Suprapubic skin (tissue), 4 donors: ENCODE data around the gene MYH8. TPM values are rescaled to one million over a fixed set of nuclear protein-coding genes. Genes with fewer than 3 reads are reported as not detected.

Experiments
- DNase-seq, 2 donors: peaks; one replicate each; pipeline ENCODE4 v3.0.0-alpha.2; 2019; ENCODE audit warnings: low spot score in 2 of 2
- H3K27ac ChIP-seq: fragments of 200-600 bp; sonication (generic); one replicate; pipeline ENCODE4 v1.5.1; 2019
- H3K27me3 ChIP-seq: fragments of 200-600 bp; sonication (generic); one replicate; pipeline ENCODE4 v1.5.1; 2019
- H3K36me3 ChIP-seq: fragments of 200-600 bp; sonication (generic); one replicate; pipeline ENCODE4 v1.5.1; 2019
- H3K4me1 ChIP-seq: fragments of 200-600 bp; sonication (generic); one replicate; pipeline ENCODE4 v1.5.1; 2019
- H3K4me3 ChIP-seq: fragments of 200-600 bp; sonication (generic); one replicate; pipeline ENCODE4 v1.5.1; 2019; ENCODE audit warnings: mild to moderate bottlenecking
- H3K9me3 ChIP-seq: fragments of 200-600 bp; sonication (generic); one replicate; pipeline ENCODE4 v1.5.1; 2019
- EP300 ChIP-seq: sonication (generic); formaldehyde crosslinking; IDR thresholded peaks from one replicate; pipeline ENCODE4 v1.6.1; 2017; ENCODE audit warnings: antibody characterized with exemption
- POLR2A ChIP-seq, 2 donors: fragments of 450-650 bp; IDR thresholded peaks; one replicate each; pipeline ENCODE4 v1.6.1; 2017; ENCODE audit warnings: antibody characterized with exemption in 2 of 2, mild to moderate bottlenecking in 2 of 2, moderate library complexity in 2 of 2
- POLR2AphosphoS5 ChIP-seq, 3 donors: sonication (generic); formaldehyde crosslinking; IDR thresholded peaks; one replicate each; pipeline ENCODE4 v1.6.1; 2017; ENCODE audit warnings: antibody characterized with exemption in 3 of 3
- WGBS: methylation state at CpG from one replicate; pipeline ENCODE4 v1.1.5; 2018; 5-methylcytosine and 5-hydroxymethylcytosine counted together
- total RNA-seq, 4 donors: library from RNA; depleted of rRNA; stranded (reverse); fragments of >200 nt; gene quantifications; one replicate each; pipeline ENCODE4 v1.1.0, GENCODE V29; 2016
- TF ChIP-seq, protein P1 (sequence below), 2 donors: fragments of 200-600 bp in 1 of 2; fragments of 450-650 bp in 1 of 2; sonication (generic) in 1 of 2; IDR thresholded peaks; one replicate each; pipeline ENCODE4 v1.5.1; 2016 to 2019; ENCODE audit warnings: antibody characterized with exemption in 2 of 2, mild to moderate bottlenecking in 1 of 2, moderate library complexity in 1 of 2

The MYH8 gene
- total RNA-seq, 4 donors from 2014 or later: not detected

DNA sequence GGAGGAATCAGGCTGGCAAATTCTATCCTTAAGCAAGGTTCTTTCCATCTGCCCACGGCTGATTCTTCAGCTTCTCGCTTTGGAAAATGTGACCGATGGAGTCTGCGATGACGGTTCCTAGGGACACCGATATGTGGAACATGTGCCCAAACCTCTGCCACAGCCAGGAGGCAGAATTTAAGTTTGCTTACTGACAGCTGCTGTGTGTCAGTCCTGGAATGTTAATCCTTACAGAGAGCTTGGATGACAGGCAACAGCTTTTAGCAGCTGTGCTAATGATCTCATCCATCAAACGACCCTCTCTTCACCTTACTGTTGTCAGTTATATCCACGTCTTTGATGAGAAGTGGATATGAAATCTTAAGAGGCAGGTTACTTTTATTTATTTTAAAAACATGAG is 37.6 kb downstream of the MYH8 start:
- WGBS: 28% methylated on average over 8 of the region's 8 CpGs
- no peak for DNase-seq
- Histone ChIP-seq H3K9me3 (no peaks in the 10 kb centered on the region), H3K27me3 (peaks cover 5% of the 10 kb centered on the region), H3K4me1 (no peaks in the 10 kb centered on the region), H3K36me3 (no peaks in the 10 kb centered on the region), H3K4me3 (no peak overlapping the region), H3K27ac (no peak overlapping the region)
- TF ChIP-seq EP300 (no peak), POLR2A (IDR thresholded peaks at IDR 0.05) (no peak)
- TF ChIP-seq, protein P1, sequence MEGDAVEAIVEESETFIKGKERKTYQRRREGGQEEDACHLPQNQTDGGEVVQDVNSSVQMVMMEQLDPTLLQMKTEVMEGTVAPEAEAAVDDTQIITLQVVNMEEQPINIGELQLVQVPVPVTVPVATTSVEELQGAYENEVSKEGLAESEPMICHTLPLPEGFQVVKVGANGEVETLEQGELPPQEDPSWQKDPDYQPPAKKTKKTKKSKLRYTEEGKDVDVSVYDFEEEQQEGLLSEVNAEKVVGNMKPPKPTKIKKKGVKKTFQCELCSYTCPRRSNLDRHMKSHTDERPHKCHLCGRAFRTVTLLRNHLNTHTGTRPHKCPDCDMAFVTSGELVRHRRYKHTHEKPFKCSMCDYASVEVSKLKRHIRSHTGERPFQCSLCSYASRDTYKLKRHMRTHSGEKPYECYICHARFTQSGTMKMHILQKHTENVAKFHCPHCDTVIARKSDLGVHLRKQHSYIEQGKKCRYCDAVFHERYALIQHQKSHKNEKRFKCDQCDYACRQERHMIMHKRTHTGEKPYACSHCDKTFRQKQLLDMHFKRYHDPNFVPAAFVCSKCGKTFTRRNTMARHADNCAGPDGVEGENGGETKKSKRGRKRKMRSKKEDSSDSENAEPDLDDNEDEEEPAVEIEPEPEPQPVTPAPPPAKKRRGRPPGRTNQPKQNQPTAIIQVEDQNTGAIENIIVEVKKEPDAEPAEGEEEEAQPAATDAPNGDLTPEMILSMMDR (IDR thresholded peaks at IDR 0.05): no peak

DNA sequence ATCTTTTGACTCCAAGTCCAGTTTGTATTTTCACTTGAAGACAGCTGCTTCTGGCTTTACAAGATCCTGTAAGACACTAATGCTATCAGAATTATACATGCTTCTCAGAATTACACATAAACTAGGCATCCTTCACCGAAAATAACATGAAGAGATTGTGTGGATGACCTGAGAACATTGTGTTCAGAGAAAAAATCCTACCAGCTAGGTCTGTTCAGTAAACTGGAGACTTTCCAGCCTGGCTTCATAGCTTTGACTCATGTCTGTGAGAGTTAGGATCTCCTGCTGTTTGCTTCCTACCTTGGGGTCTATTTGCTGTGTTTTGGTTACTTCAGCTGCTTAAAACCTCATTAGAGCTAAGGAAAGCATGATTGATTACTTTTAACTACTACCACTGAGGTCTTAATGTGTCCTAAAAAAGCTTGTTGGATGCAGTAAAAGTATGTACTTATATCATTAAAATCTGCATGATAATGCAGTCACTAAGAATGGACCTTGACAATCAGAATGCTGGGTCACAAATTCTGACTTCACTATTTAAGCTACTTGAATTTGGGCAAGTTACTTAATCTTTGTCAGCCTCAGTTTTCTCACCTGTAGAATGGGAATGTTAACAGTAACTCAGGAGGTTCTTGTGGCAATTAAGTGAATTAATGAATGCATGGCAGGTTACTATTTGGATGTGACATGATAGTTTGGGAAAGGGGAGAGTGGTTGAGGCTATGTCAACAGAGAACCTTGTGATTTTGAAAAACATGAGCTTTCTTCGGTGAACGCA is 40.9 kb downstream of the MYH8 start:
- TF ChIP-seq POLR2AphosphoS5 (IDR thresholded peaks at IDR 0.05) (no peak), POLR2A (IDR thresholded peaks at IDR 0.05) (no peak), EP300 (no peak)
- TF ChIP-seq, protein P1 (IDR thresholded peaks at IDR 0.05): no peak
- Histone ChIP-seq H3K4me3 (no peak overlapping the region), H3K36me3 (no peaks in the 10 kb centered on the region), H3K4me1 (no peaks in the 10 kb centered on the region), H3K9me3 (no peaks in the 10 kb centered on the region), H3K27me3 (no peaks in the 10 kb centered on the region), H3K27ac (no peak overlapping the region)
- DNase-seq: no peak
- 83% methylated on average over 3 of the region's 3 CpGs for WGBS

DNA sequence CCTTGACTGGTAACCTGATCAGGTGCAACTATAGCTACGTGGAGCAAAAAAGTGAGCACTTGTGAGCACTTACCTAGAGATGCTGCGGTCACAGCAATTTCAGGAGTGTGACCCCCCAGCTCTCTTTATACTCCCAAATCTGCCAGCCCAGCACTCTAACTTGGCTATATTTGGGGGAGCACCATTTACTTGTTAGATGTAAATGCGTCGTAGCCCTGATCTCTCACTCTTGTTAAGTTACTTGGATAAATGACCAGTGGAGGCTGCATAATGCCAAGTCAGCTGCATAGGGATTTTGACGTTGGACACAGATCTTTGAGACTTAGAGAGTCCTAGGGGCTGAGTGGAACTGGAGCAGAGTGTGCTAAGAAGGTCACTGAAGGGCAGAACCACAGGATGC is 48.8 kb downstream of the MYH8 start, which contains the start of gene MYH13:
Gene MYH13 (minus strand): TSS at position 101 of the 400 bp plus-strand sequence. CDS start 8,476 bp downstream, outside the sequence.
- WGBS: 81% methylated on average over 5 of the region's 5 CpGs
- no peaks in the 10 kb centered on the region for H3K9me3 ChIP-seq
- no peak for DNase-seq
- TF ChIP-seq POLR2AphosphoS5 (IDR thresholded peaks at IDR 0.05) (no peak), POLR2A (IDR thresholded peaks at IDR 0.05) (no peak), EP300 (no peak)
- TF ChIP-seq, protein P1 (IDR thresholded peaks at IDR 0.05): no peak
- no peak within 1 kb of the TSS for H3K4me3 ChIP-seq
- no peaks in the 10 kb centered on the region for H3K36me3 ChIP-seq
- H3K27ac ChIP-seq: no peak within 1 kb of the TSS
- H3K27me3 ChIP-seq: no peaks in the 10 kb centered on the region
- no peaks in the 10 kb centered on the region for H3K4me1 ChIP-seq

DNA sequence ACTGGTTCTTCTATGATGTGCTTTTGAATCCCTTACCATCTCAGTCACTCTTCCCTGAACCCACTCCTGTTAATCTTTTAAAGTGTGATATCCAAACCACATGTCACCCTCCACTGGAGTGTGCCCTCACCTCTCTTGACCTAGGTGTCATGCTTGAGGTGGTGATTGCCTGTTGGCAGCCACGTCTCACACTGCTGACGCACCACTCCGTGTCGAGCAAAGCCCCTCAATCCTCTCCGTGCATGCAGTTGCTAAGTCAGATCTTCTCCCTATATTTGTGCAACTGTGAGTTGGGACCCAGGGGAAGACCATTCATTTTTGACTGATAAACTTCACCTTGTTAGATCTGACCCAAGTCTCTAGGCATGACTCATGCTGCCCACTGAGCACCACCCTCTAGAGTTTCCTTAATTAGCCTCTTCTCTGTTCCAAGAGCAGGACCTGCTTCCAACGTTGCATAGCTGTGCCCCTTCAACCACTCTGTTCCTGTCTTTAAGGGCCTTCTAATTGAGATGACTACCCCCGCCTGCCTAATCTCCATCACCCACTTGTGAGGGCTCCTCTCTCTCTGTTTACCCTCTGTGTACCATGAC is 51.6 kb downstream of the MYH8 start:
- Histone ChIP-seq H3K27ac (no peak overlapping the region), H3K9me3 (no peaks in the 10 kb centered on the region)
- TF ChIP-seq, protein P1 (IDR thresholded peaks at IDR 0.05): no peak
- no peak for TF ChIP-seq POLR2A (IDR thresholded peaks at IDR 0.05)
- TF ChIP-seq POLR2AphosphoS5 (IDR thresholded peaks at IDR 0.05): no peak
- TF ChIP-seq EP300: no peak

DNA sequence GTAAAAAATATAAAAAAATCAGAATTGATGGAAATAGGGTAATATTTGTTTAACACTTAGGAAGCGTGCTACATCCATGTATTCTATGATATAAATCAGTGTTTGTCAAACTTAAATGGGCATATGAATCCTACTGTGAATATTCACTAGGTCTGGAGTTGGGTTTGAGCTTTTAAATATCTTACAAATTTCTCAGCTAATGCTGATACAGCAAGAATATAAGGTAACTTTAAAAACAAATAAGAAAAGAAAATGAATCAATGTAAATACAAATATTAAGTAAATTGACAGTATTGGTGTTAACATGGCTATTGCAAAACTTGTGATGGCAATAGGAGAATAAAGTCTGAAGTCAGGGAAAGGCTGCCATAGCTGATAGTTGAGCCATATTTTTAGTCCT is 52.5 kb downstream of the MYH8 start:
- Histone ChIP-seq H3K27ac (no peak overlapping the region), H3K27me3 (no peaks in the 10 kb centered on the region), H3K4me3 (no peak overlapping the region), H3K36me3 (no peaks in the 10 kb centered on the region), H3K9me3 (no peaks in the 10 kb centered on the region), H3K4me1 (no peaks in the 10 kb centered on the region)
- DNase-seq: no peak
- TF ChIP-seq POLR2AphosphoS5 (IDR thresholded peaks at IDR 0.05) (no peak), POLR2A (IDR thresholded peaks at IDR 0.05) (no peak), EP300 (no peak)
- TF ChIP-seq, protein P1 (IDR thresholded peaks at IDR 0.05): no peak
- 78% methylated on average over 1 of the region's 1 CpG for WGBS

More for the DNA sequence above, 51.6 kb downstream of the MYH8 start:
- Histone ChIP-seq H3K4me1 (no peaks in the 10 kb centered on the region), H3K36me3 (no peaks in the 10 kb centered on the region), H3K27me3 (no peaks in the 10 kb centered on the region), H3K4me3 (no peak overlapping the region)
- WGBS: 84% methylated on average over 7 of the region's 7 CpGs
- DNase-seq: no peak
